HepG2 (cell line): ENCODE data around the gene TUBG2. TPM values are rescaled to one million over a fixed set of nuclear protein-coding genes. Genes with fewer than 3 reads are reported as not detected.

Experiments used
- AGO2 ChIP-seq: fragments of 200-400 bp; formaldehyde crosslinking; optimal IDR thresholded peaks from 2 replicates; pipeline ENCODE3; 2017; ENCODE audit warnings: mild to moderate bottlenecking, low read depth, low read length, moderate library complexity
- CEBPB ChIP-seq: IDR thresholded peaks from 2 replicates; pipeline ENCODE4 v1.6.1; 2011; ENCODE audit warnings: low read depth, low read length, improper control_type of control experiment, borderline replicate concordance
- ELF3 ChIP-seq: IDR thresholded peaks from 2 replicates; pipeline ENCODE4 v1.6.1; 2016; ENCODE audit warnings: missing genetic modification reagents, missing compliant biosample characterization
- HOXA5 ChIP-seq: sonication (generic); formaldehyde crosslinking; IDR thresholded peaks from 2 replicates; pipeline ENCODE4 v1.4.0; 2020; ENCODE audit warnings: missing genetic modification reagents
- IKZF4 ChIP-seq: sonication (generic); formaldehyde crosslinking; IDR thresholded peaks from 2 replicates; pipeline ENCODE4 v1.5.1; 2020; ENCODE audit warnings: borderline replicate concordance, mild to moderate bottlenecking, low read depth, missing genetic modification reagents; ENCODE audit errors: not compliant biosample characterization
- MBD4 ChIP-seq: IDR thresholded peaks from 2 replicates; pipeline ENCODE4 v1.6.1; 2012; ENCODE audit warnings: low read length, inconsistent platforms, borderline replicate concordance
- NFYB ChIP-seq: sonication (generic); formaldehyde crosslinking; IDR thresholded peaks from 2 replicates; pipeline ENCODE4 v1.4.0; 2020; ENCODE audit warnings: missing genetic modification reagents
- NKX3-1 ChIP-seq: sonication (generic); formaldehyde crosslinking; IDR thresholded peaks from 2 replicates; pipeline ENCODE4 v1.5.0; 2020; ENCODE audit warnings: missing genetic modification reagents
- SMC3 ChIP-seq: IDR thresholded peaks from 2 replicates; pipeline ENCODE4 v1.6.1; 2011; ENCODE audit warnings: low read length, improper control_type of control experiment
- TEAD2 ChIP-seq: sonication (generic); formaldehyde crosslinking; IDR thresholded peaks from 2 replicates; pipeline ENCODE4 v1.9.0; 2021; ENCODE audit warnings: missing genetic modification reagents
- ZC3H4 ChIP-seq: sonication (generic); formaldehyde crosslinking; IDR thresholded peaks from 2 replicates; pipeline ENCODE4 v1.4.0; 2020; ENCODE audit warnings: missing genetic modification reagents, borderline replicate concordance
- ZFP1 ChIP-seq: IDR thresholded peaks from 2 replicates; pipeline ENCODE4 v1.6.1; 2016
- ZNF605 ChIP-seq: sonication (generic); formaldehyde crosslinking; IDR thresholded peaks from 2 replicates; pipeline ENCODE4 v1.8.0; 2022; ENCODE audit warnings: mild to moderate bottlenecking, missing genetic modification reagents
- polyA plus RNA-seq, 8 experiments: library from polyadenylated mRNA; depleted of rRNA in 3 of 8; stranded (reverse) in 7 of 8; unstranded in 1 of 8; fragments of >200 nt; fragmentation: Illumina TruSeq in 4 of 8; extraction: Trizol in 4 of 8; gene quantifications; 2 replicates each; pipeline versions ENCODE4 v1.2.1 to v1.2.3, GENCODE V29; 2011 to 2016; ENCODE audit warnings: low read depth in 4 of 8, missing spikeins in 1 of 8, mixed read lengths in 1 of 8; ENCODE audit not compliant: insufficient read depth in 1 of 8
- total RNA-seq, 5 experiments: library from RNA; depleted of rRNA; stranded (reverse); fragments of >200 nt; fragmentation: Illumina TruSeq; extraction: Trizol; gene quantifications; 2 replicates each; pipeline ENCODE4 v1.2.3, GENCODE V29; 2016; ENCODE audit warnings: low read depth in 1 of 5
- TF ChIP-seq, protein P1 (sequence below): sonication (generic); formaldehyde crosslinking; IDR thresholded peaks from 2 replicates; pipeline ENCODE4 v1.8.1; 2023; ENCODE audit warnings: mild to moderate bottlenecking, missing genetic modification reagents
- TF ChIP-seq, protein P2 (sequence below): sonication (generic); formaldehyde crosslinking; IDR thresholded peaks from 2 replicates; pipeline ENCODE4 v1.8.0; 2023; ENCODE audit warnings: mild to moderate bottlenecking, missing genetic modification reagents
- TF ChIP-seq, protein P3 (sequence below): IDR thresholded peaks from 2 replicates; pipeline ENCODE4 v1.6.1; 2016; ENCODE audit warnings: missing biosample characterization, missing genetic modification reagents, low read depth
- TF ChIP-seq, protein P4 (sequence below): IDR thresholded peaks from 2 replicates; pipeline ENCODE4 v1.6.1; 2018; ENCODE audit warnings: missing genetic modification reagents
- TF ChIP-seq, protein P5 (sequence below): IDR thresholded peaks from 2 replicates; pipeline ENCODE4 v1.4.0; 2020; ENCODE audit warnings: mild to moderate bottlenecking, missing genetic modification reagents
- TF ChIP-seq, protein P6 (sequence below): fragments of 450-650 bp; IDR thresholded peaks from 2 replicates; pipeline ENCODE4 v1.6.1; 2017; ENCODE audit warnings: mild to moderate bottlenecking

Gene TUBG2
- total and polyA plus RNA-seq, 2 of the 13 experiments (the other 11 are each of a cell fraction or from before 2014, with no cell fraction given), result 16.0 to 42.3 TPM

DNA sequence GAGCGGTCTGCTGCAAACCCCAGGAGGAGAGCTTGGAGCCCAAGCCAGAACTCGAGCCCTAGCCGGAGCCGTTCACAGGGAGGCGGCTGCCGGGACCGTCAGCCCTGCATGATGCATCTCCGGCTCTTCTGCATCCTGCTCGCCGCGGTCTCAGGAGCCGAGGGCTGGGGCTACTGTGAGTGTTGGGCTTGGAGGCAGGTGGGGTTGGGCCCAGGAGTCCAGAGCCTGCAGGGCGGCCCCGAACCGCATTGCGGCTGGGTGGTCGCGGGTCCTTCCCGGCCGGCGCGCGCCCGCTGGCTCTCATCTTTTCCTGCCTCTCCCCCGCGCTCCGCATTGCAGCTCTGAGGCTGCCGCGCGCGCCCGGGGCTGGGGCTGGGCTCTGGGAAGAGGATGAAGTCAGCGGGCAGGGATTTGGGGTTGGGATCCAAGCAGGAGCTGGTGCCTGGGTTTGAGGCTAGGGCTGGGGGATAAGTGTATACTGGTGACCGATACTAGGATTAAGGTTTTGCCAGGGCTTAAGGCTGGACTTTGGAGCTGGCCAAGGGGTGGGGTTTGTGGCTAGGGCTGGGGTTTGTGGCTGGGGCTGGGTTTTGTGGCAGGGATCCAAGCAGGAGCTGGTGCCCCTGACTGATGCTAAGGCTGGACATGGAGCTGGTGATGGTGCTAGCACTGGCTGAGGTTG lies 23.8 kb downstream of the TUBG2 start (continued):
- no peak for TF ChIP-seq IKZF4 (CRISPR knock-in tag)
- no peak; the same call in 1 of the 2 replicates for TF ChIP-seq NFYB
- no peak for TF ChIP-seq ZC3H4 (CRISPR knock-in tag)
- TF ChIP-seq ELF3 (CRISPR knock-in tag), result no peak
- TF ChIP-seq AGO2, result peak; percentile 68
- TF ChIP-seq, protein P1, sequence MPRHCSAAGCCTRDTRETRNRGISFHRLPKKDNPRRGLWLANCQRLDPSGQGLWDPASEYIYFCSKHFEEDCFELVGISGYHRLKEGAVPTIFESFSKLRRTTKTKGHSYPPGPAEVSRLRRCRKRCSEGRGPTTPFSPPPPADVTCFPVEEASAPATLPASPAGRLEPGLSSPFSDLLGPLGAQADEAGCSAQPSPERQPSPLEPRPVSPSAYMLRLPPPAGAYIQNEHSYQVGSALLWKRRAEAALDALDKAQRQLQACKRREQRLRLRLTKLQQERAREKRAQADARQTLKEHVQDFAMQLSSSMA (CRISPR knock-in tag), result no peak
- no peak for TF ChIP-seq ZFP1 (CRISPR knock-in tag)
- TF ChIP-seq, protein P2, sequence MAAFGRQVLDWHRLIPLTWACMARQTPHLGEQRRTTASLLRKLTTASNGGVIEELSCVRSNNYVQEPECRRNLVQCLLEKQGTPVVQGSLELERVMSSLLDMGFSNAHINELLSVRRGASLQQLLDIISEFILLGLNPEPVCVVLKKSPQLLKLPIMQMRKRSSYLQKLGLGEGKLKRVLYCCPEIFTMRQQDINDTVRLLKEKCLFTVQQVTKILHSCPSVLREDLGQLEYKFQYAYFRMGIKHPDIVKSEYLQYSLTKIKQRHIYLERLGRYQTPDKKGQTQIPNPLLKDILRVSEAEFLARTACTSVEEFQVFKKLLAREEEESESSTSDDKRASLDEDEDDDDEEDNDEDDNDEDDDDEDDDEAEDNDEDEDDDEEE (CRISPR knock-in tag), result no peak; the same call in 1 of the 2 replicates
- TF ChIP-seq, protein P3, sequence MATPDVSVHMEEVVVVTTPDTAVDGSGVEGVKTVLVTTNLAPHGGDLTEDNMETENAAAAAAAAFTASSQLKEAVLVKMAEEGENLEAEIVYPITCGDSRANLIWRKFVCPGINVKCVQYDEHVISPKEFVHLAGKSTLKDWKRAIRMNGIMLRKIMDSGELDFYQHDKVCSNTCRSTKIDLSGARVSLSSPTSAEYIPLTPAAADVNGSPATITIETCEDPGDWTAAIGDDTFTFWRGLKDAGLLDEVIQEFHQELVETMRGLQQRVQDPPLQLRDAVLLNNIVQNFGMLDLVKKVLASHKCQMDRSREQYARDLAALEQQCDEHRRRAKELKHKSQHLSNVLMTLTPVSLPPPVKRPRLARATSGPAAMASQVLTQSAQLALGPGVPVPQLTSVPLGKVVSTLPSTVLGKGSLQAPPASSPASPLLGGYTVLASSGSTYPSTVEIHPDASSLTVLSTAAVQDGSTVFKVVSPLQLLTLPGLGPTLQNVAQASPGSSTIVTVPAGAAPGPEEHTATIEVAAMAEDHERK (CRISPR knock-in tag), result no peak
- TF ChIP-seq, protein P4, sequence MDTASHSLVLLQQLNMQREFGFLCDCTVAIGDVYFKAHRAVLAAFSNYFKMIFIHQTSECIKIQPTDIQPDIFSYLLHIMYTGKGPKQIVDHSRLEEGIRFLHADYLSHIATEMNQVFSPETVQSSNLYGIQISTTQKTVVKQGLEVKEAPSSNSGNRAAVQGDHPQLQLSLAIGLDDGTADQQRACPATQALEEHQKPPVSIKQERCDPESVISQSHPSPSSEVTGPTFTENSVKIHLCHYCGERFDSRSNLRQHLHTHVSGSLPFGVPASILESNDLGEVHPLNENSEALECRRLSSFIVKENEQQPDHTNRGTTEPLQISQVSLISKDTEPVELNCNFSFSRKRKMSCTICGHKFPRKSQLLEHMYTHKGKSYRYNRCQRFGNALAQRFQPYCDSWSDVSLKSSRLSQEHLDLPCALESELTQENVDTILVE (CRISPR knock-in tag), result peak; percentile 19
- TF ChIP-seq CEBPB, result no peak
- peak; percentile 58; the same call in 1 of the 2 replicates for TF ChIP-seq HOXA5 (CRISPR knock-in tag)
- TF ChIP-seq, protein P5, sequence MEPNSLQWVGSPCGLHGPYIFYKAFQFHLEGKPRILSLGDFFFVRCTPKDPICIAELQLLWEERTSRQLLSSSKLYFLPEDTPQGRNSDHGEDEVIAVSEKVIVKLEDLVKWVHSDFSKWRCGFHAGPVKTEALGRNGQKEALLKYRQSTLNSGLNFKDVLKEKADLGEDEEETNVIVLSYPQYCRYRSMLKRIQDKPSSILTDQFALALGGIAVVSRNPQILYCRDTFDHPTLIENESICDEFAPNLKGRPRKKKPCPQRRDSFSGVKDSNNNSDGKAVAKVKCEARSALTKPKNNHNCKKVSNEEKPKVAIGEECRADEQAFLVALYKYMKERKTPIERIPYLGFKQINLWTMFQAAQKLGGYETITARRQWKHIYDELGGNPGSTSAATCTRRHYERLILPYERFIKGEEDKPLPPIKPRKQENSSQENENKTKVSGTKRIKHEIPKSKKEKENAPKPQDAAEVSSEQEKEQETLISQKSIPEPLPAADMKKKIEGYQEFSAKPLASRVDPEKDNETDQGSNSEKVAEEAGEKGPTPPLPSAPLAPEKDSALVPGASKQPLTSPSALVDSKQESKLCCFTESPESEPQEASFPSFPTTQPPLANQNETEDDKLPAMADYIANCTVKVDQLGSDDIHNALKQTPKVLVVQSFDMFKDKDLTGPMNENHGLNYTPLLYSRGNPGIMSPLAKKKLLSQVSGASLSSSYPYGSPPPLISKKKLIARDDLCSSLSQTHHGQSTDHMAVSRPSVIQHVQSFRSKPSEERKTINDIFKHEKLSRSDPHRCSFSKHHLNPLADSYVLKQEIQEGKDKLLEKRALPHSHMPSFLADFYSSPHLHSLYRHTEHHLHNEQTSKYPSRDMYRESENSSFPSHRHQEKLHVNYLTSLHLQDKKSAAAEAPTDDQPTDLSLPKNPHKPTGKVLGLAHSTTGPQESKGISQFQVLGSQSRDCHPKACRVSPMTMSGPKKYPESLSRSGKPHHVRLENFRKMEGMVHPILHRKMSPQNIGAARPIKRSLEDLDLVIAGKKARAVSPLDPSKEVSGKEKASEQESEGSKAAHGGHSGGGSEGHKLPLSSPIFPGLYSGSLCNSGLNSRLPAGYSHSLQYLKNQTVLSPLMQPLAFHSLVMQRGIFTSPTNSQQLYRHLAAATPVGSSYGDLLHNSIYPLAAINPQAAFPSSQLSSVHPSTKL (CRISPR knock-in tag), result no peak; the same call in 1 of the 2 replicates
- no peak for TF ChIP-seq NKX3-1
- TF ChIP-seq TEAD2, result no peak
- no peak for TF ChIP-seq ZNF605 (CRISPR knock-in tag)
- TF ChIP-seq, protein P6, sequence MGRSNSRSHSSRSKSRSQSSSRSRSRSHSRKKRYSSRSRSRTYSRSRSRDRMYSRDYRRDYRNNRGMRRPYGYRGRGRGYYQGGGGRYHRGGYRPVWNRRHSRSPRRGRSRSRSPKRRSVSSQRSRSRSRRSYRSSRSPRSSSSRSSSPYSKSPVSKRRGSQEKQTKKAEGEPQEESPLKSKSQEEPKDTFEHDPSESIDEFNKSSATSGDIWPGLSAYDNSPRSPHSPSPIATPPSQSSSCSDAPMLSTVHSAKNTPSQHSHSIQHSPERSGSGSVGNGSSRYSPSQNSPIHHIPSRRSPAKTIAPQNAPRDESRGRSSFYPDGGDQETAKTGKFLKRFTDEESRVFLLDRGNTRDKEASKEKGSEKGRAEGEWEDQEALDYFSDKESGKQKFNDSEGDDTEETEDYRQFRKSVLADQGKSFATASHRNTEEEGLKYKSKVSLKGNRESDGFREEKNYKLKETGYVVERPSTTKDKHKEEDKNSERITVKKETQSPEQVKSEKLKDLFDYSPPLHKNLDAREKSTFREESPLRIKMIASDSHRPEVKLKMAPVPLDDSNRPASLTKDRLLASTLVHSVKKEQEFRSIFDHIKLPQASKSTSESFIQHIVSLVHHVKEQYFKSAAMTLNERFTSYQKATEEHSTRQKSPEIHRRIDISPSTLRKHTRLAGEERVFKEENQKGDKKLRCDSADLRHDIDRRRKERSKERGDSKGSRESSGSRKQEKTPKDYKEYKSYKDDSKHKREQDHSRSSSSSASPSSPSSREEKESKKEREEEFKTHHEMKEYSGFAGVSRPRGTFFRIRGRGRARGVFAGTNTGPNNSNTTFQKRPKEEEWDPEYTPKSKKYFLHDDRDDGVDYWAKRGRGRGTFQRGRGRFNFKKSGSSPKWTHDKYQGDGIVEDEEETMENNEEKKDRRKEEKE, result no peak
- TF ChIP-seq SMC3, result no peak
- no peak for TF ChIP-seq MBD4
